Endothelial cell of umbilical vein (primary cell): Measurements from ENCODE around the gene EGFL7. TPM values are rescaled to one million over a fixed set of nuclear protein-coding genes. Genes with fewer than 3 reads are reported as not detected.

Source experiments
- BruUV-seq: library from RNA; stranded (reverse); fragments of 400-500 nt; replicated peaks from 2 replicates; lab custom pipeline; 2021; lab: Mats Ljungman, UMichigan
- CTCF ChIA-PET: fragments of 300-600, 350-600 bp; sonication (Branson Sonifier 250); formaldehyde crosslinking; loops from one replicate; lab custom pipeline; 2021; ENCODE audit warnings: antibody characterized with exemption, inconsistent platforms; lab: Charles Lee
- POLR2A ChIA-PET: fragments of 300-600, 350-600 bp; sonication (Branson Sonifier 250); formaldehyde crosslinking; loops from one replicate; lab custom pipeline; 2021; ENCODE audit warnings: antibody characterized with exemption, inconsistent platforms; lab: Charles Lee
- DNase-seq: peaks from one replicate; pipeline ENCODE4 v3.0.0-alpha.2; 2011; ENCODE audit warnings: low read depth, low spot score
- FAIRE-seq: peaks from 2 replicates; lab custom pipeline; 2011; peaks lifted over from hg19 to GRCh38; lab: Jason Lieb, UNC
- H2AFZ ChIP-seq: 2 replicates; pipeline ENCODE4 v1.6.0; 2012; ENCODE audit warnings: low read depth, low read length, control low read depth, inconsistent platforms
- H3K27ac ChIP-seq: 2 replicates; pipeline ENCODE4 v1.5.1; 2011; ENCODE audit warnings: low read depth, mild to moderate bottlenecking, control low read depth, low read length, moderate library complexity; ENCODE audit not compliant: insufficient read depth
- H3K27me3 ChIP-seq, 2 experiments: 2 replicates each; pipeline versions ENCODE4 v1.6.0 to v1.6.1; 2011; ENCODE audit warnings: low read length in 2 of 2, mixed read lengths in 1 of 2; ENCODE audit not compliant: control insufficient read depth in 2 of 2, insufficient read depth in 2 of 2
- H3K36me3 ChIP-seq, 2 experiments: 2 replicates in 1 of 2; 3 replicates in 1 of 2; pipeline ENCODE4 v1.5.1; 2011; ENCODE audit warnings: low read length in 2 of 2, mild to moderate bottlenecking in 1 of 2, moderate library complexity in 1 of 2; ENCODE audit not compliant: control insufficient read depth in 2 of 2, insufficient read depth in 2 of 2; ENCODE audit errors: extremely low read depth in 1 of 2
- H3K4me1 ChIP-seq: 3 replicates; pipeline ENCODE4 v1.5.1; 2011; ENCODE audit warnings: mild to moderate bottlenecking, low read length; ENCODE audit not compliant: control insufficient read depth, insufficient read depth; ENCODE audit errors: extremely low read depth
- H3K4me2 ChIP-seq: 2 replicates; pipeline ENCODE4 v1.6.1; 2011; ENCODE audit warnings: low read length, control low read depth, mixed read lengths; ENCODE audit not compliant: insufficient read depth
- H3K4me3 ChIP-seq, 3 experiments: fragments of 200-600 bp in 1 of 3; sonication (generic), shearing (Covaris generic) in 1 of 3; replicated peaks in 1 of 3; 2 replicates each; pipeline ENCODE4 v1.5.1; 2011 to 2016; ENCODE audit warnings: control low read depth in 3 of 3, low read length in 3 of 3, mild to moderate bottlenecking in 2 of 3, inconsistent platforms in 1 of 3, low read depth in 1 of 3, moderate library complexity in 1 of 3; ENCODE audit not compliant: insufficient read depth in 1 of 3
- H3K79me2 ChIP-seq: 2 replicates; pipeline ENCODE4 v1.6.0; 2012; ENCODE audit warnings: low read length, inconsistent platforms; ENCODE audit not compliant: control insufficient read depth, insufficient read depth
- H3K9ac ChIP-seq: replicated peaks from 2 replicates; pipeline ENCODE3; 2011; ENCODE audit warnings: low read length, control low read depth; ENCODE audit not compliant: insufficient read depth; ENCODE audit errors: extremely low read depth
- H3K9me1 ChIP-seq: replicated peaks from 3 replicates; pipeline ENCODE4 v1.6.0; 2011; ENCODE audit warnings: mild to moderate bottlenecking, low read length; ENCODE audit not compliant: control insufficient read depth, insufficient read depth; ENCODE audit errors: extremely low read depth
- H3K9me3 ChIP-seq: replicated peaks from 2 replicates; pipeline ENCODE4 v1.5.1; 2012; ENCODE audit warnings: low read length, inconsistent platforms; ENCODE audit not compliant: control insufficient read depth, insufficient read depth
- H4K20me1 ChIP-seq: replicated peaks from 2 replicates; pipeline ENCODE3; 2011; ENCODE audit warnings: mild to moderate bottlenecking, low read length; ENCODE audit not compliant: control insufficient read depth, insufficient read depth; ENCODE audit errors: extremely low read depth
- EZH2 ChIP-seq: IDR thresholded peaks from 2 replicates; pipeline ENCODE4 v1.6.1; 2012; ENCODE audit warnings: borderline replicate concordance, low read depth, mild to moderate bottlenecking, moderate library complexity, low read length, inconsistent platforms; ENCODE audit not compliant: severe bottlenecking
- FOS ChIP-seq: IDR thresholded peaks from 2 replicates; pipeline ENCODE4 v1.6.1; 2011; ENCODE audit warnings: mild to moderate bottlenecking, low read length, moderate library complexity, borderline replicate concordance; ENCODE audit not compliant: insufficient read depth
- POLR2AphosphoS5 ChIP-seq: IDR thresholded peaks from 2 replicates; pipeline ENCODE4 v1.6.1; 2012; ENCODE audit warnings: low read depth, mild to moderate bottlenecking, control low read depth, low read length, moderate library complexity; ENCODE audit not compliant: insufficient read depth
- dilution Hi-C: fragments of 300-500 bp; cut with MboI; formaldehyde crosslinking; loops from one replicate; pipeline ENCODE4 v1.15.0; 2019; ENCODE audit warnings: low sequenced_read_pairs; ENCODE audit not compliant: extremely low pct_ligation_motif_present
- intact Hi-C: fragments of 100-400 bp; cut with micrococcal nuclease; formaldehyde crosslinking; loops from one replicate; pipeline ENCODE4 v1.10.0; 2022
- polyA plus RNA-seq, 4 experiments: library from polyadenylated mRNA; depleted of rRNA in 3 of 4; stranded (reverse) in 3 of 4; unstranded in 1 of 4; fragments of >200 nt; gene quantifications; 2 replicates each; pipeline versions ENCODE4 v1.2.1 to v1.2.3, GENCODE V29; 2011 to 2012; ENCODE audit warnings: missing spikeins in 1 of 4
- total RNA-seq: library from RNA; stranded (reverse); gene quantifications from 2 replicates; pipeline ENCODE4 v1.2.3, GENCODE V29; 2021
- TF ChIP-seq, protein P1 (sequence below), 2 donors: IDR thresholded peaks; 1 replicate in 1 of 2; 2 replicates in 1 of 2; pipeline ENCODE4 v1.5.1; 2011; ENCODE audit warnings: low read length in 2 of 2, mild to moderate bottlenecking in 2 of 2, moderate library complexity in 2 of 2, control low read depth in 1 of 2, inconsistent platforms in 1 of 2, low read depth in 1 of 2; ENCODE audit not compliant: insufficient read depth in 1 of 2; ENCODE audit errors: extremely low read depth in 1 of 2

EGFL7 gene
- total and polyA plus RNA-seq, 2 donors (not counting 3 experiments of a cell fraction or from before 2014, with no cell fraction given), result 1,043 to 1,377 TPM

DNA sequence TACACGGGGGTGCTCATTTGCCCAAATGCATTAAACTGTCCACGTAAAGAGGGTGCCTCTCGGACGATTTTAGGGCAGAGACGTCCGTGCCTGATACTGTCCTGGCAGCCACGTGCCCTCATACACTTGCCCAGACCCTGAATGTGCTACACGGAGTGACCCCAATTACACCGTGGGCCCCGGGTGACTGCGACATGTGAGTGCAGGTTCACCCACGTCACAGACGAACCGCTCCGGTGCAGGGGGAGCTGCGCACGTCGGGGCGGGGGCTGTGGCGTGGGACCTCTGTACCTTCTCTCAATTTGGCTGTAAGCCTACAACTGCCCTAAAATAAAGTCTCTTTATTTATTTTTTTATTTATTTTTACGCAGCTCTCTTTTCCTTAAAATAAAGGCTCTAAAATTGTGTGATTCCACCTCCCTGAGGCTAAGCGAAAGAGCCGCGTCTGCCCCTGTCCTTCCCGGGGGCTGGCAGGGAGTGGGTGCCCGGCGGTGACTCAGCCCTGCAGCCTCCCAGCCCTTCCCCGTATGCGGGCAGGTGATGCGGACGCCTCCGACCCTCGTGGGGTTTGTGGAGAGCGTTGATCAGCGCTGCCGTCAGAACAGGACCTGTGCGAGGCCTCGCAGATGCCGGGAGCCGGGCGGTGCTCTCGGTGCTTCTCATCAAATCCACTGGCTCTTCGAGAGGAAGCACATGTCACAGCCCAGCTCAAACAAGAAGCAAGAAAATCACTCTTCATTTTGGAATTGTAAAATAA is 9.2 kb upstream of the EGFL7 start:
- Histone ChIP-seq H3K36me3 (no peaks in the 10 kb centered on the region), H3K4me1 (peaks cover 57% of the 10 kb centered on the region), H3K9ac (no peak overlapping the region), H3K79me2 (peaks cover 8% of the 10 kb centered on the region), H2AFZ (no peak overlapping the region), H3K27ac (peak overlapping the region; percentile 31), H3K4me2 (no peak overlapping the region), H4K20me1 (no peaks in the 10 kb centered on the region), H3K4me3 (no peak overlapping the region), H3K27me3 (no peaks in the 10 kb centered on the region), H3K9me3 (no peaks in the 10 kb centered on the region), H3K9me1 (no peaks in the 10 kb centered on the region)
- intact Hi-C loops (no loop called here), dilution Hi-C loops (no loop called here)
- ChIA-PET POLR2A (interaction anchor here (0.8 to 1.9 kb wide), 2 partner anchors 9 kb away, joined by 4 to 6 read pairs; partner anchors contain the start of gene EGFL7), CTCF (no interaction called here)
- TF ChIP-seq POLR2AphosphoS5 (no peak), EZH2 (no peak), FOS (peak; percentile 10)
- BruUV-seq, result no TSS peak
- no peak for FAIRE-seq
- no peak for DNase-seq

DNA sequence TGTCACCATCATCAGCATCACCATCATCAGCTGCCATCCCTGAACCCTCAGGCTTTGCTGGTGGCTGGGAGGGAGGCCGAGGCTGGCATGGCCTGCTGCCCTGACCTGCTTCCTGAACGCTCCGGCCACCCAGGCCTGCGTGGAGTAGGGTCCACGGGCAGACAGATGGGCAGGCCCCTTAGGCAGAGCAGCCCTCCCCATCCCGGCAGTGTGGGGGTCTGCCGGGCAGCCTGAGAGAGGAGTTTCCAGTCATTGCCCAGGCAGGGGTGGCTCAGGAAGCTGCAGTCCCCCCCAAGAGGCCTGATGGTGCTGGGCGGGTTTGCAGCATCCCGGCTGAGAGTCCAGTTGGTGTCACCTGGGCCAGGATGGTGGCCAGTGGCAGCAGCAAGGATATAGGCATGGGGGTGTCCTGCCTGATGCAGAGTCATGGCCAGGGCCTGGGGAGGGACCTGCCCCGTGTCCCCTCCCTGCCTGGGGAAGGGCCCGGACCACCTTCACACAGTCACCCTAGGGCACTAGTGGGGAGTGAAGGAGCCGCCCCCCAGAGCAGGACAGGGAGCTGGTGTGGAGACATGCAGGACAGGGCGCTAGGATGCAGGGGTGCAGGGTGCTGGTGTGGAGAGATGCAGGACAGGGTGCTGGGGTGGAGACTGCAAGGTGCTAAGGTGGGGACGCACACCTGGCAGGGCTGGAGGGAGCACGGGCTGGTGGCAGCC is 7.7 kb upstream of the EGFL7 start:
- no peaks in the 10 kb centered on the region for H3K27me3 ChIP-seq
- DNase-seq (peak; percentile 14), FAIRE-seq (no peak)
- no peak overlapping the region for H3K4me3 ChIP-seq
- no peak overlapping the region for H3K4me2 ChIP-seq
- H3K4me1 ChIP-seq, result peaks cover 56% of the 10 kb centered on the region
- peak overlapping the region; percentile 84 for H3K9ac ChIP-seq
- no peaks in the 10 kb centered on the region for H3K9me1 ChIP-seq
- peak overlapping the region; percentile 98 for H3K27ac ChIP-seq
- POLR2A ChIA-PET, result interaction anchor here (1.9 to 2.6 kb wide), 2 partner anchors 9 to 10 kb away, joined by 9 to 40 read pairs; no protein-coding TSS in a partner anchor
- dilution Hi-C loops, result no loop called here
- intact Hi-C loops, result loop anchor here (1.0 kb wide), 1 partner anchor 9 kb away; no protein-coding TSS in a partner anchor
- no peaks in the 10 kb centered on the region for H3K9me3 ChIP-seq
- H4K20me1 ChIP-seq, result no peaks in the 10 kb centered on the region
- H3K79me2 ChIP-seq, result peaks cover 10% of the 10 kb centered on the region
- TF ChIP-seq, protein P1, sequence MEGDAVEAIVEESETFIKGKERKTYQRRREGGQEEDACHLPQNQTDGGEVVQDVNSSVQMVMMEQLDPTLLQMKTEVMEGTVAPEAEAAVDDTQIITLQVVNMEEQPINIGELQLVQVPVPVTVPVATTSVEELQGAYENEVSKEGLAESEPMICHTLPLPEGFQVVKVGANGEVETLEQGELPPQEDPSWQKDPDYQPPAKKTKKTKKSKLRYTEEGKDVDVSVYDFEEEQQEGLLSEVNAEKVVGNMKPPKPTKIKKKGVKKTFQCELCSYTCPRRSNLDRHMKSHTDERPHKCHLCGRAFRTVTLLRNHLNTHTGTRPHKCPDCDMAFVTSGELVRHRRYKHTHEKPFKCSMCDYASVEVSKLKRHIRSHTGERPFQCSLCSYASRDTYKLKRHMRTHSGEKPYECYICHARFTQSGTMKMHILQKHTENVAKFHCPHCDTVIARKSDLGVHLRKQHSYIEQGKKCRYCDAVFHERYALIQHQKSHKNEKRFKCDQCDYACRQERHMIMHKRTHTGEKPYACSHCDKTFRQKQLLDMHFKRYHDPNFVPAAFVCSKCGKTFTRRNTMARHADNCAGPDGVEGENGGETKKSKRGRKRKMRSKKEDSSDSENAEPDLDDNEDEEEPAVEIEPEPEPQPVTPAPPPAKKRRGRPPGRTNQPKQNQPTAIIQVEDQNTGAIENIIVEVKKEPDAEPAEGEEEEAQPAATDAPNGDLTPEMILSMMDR (IDR thresholded peaks at IDR 0.05; ENCODE audit: extremely low read depth in 1 of 2, insufficient read depth in 1 of 2, low read depth in 1 of 2, low read length in 2 of 2), result no peak
- no peak for TF ChIP-seq FOS
- CTCF ChIA-PET, result interaction anchor here (5.0 kb wide), 1 partner anchor 10 kb away, joined by 59 read pairs; no protein-coding TSS in a partner anchor
- BruUV-seq, result no TSS peak
- no peaks in the 10 kb centered on the region for H3K36me3 ChIP-seq
- H2AFZ ChIP-seq, result no peak overlapping the region
